GM23338 (cell line): ENCODE results near the gene TPP2. TPM values are rescaled to one million over a fixed set of nuclear protein-coding genes. Genes with fewer than 3 reads are reported as not detected.

Experiments
- ATAC-seq: fragments of 200-7000 bp; cut with Tn5 transposase; 3 replicates; pipeline ENCODE4 v1.9.1; 2020
- DNase-seq: peaks from one replicate; pipeline ENCODE4 v3.0.0-alpha.2; 2015; ENCODE audit warnings: low spot score
- H2AFZ ChIP-seq: fragments of 200-600 bp; sonication (generic); 2 replicates; pipeline ENCODE4 v1.8.0; 2016; ENCODE audit warnings: antibody characterized with exemption, mild to moderate bottlenecking, moderate library complexity
- H3F3A ChIP-seq: fragments of 200-600 bp; sonication (generic); replicated peaks from 2 replicates; pipeline ENCODE4 v1.8.0; 2017; ENCODE audit warnings: antibody characterized with exemption, mixed run types, low read depth
- H3K27ac ChIP-seq: fragments of 200-600 bp; sonication (generic); 2 replicates; pipeline ENCODE4 v1.6.1; 2016; ENCODE audit warnings: low read depth
- H3K27me3 ChIP-seq: fragments of 200-600 bp; sonication (generic); 2 replicates; pipeline ENCODE4 v1.8.0; 2016; ENCODE audit warnings: mild to moderate bottlenecking, mixed run types, moderate library complexity; ENCODE audit not compliant: insufficient read depth
- H3K36me3 ChIP-seq: fragments of 200-600 bp; sonication (generic); 2 replicates; pipeline ENCODE4 v1.8.0; 2016; ENCODE audit warnings: mild to moderate bottlenecking; ENCODE audit not compliant: insufficient read depth
- H3K4me1 ChIP-seq: fragments of 200-600 bp; sonication (generic); 2 replicates; pipeline ENCODE4 v1.8.0; 2016; ENCODE audit warnings: mild to moderate bottlenecking, moderate library complexity; ENCODE audit not compliant: insufficient read depth
- H3K4me2 ChIP-seq: fragments of 200-600 bp; sonication (generic); 2 replicates; pipeline ENCODE4 v1.7.1; 2017; ENCODE audit warnings: mixed run types
- H3K4me3 ChIP-seq: fragments of 200-600 bp; sonication (generic); 2 replicates; pipeline ENCODE4 v1.6.1; 2016; ENCODE audit warnings: mixed run types
- H3K79me2 ChIP-seq: fragments of 200-600 bp; sonication (generic); replicated peaks from 2 replicates; pipeline ENCODE4 v1.8.0; 2017; ENCODE audit warnings: mild to moderate bottlenecking; ENCODE audit not compliant: insufficient read depth
- H3K9me2 ChIP-seq: fragments of 200-600 bp; sonication (generic); 2 replicates; pipeline ENCODE4 v1.8.0; 2017; ENCODE audit not compliant: insufficient read depth
- H4K20me1 ChIP-seq: fragments of 200-600 bp; sonication (generic); replicated peaks from 2 replicates; pipeline ENCODE4 v1.8.0; 2017; ENCODE audit warnings: mild to moderate bottlenecking; ENCODE audit not compliant: insufficient read depth
- H3K27ac Mint-ChIP-seq: 2 replicates; pipeline ENCODE4 v1.8.0; 2020; ENCODE audit warnings: inconsistent platforms, mild to moderate bottlenecking, moderate library complexity, mixed read lengths
- H3K27me3 Mint-ChIP-seq: 3 replicates; pipeline ENCODE4 v1.8.0; 2022; ENCODE audit warnings: low read depth, mild to moderate bottlenecking, moderate library complexity, mixed read lengths, inconsistent platforms; ENCODE audit not compliant: insufficient read depth, poor library complexity
- H3K36me3 Mint-ChIP-seq: 3 replicates; pipeline ENCODE4 v1.8.0; 2021; ENCODE audit warnings: low read depth, mild to moderate bottlenecking, inconsistent platforms, moderate library complexity, mixed read lengths
- H3K4me1 Mint-ChIP-seq: 3 replicates; pipeline ENCODE4 v1.8.0; 2020; ENCODE audit warnings: mild to moderate bottlenecking, inconsistent platforms, mixed read lengths
- H3K4me3 Mint-ChIP-seq: 3 replicates; pipeline ENCODE4 v1.8.0; 2021; ENCODE audit warnings: moderate library complexity, mild to moderate bottlenecking, inconsistent platforms, mixed read lengths
- H3K9me3 Mint-ChIP-seq: 3 replicates; pipeline ENCODE4 v1.8.0; 2020; ENCODE audit warnings: moderate library complexity, mild to moderate bottlenecking, inconsistent platforms, mixed read lengths
- CTCF ChIP-seq, 2 experiments: fragments of 200-600 bp in 1 of 2; sonication (generic) in 1 of 2; conservative IDR thresholded peaks; 2 replicates each; pipeline versions ENCODE4 v1.5.1 to v1.6.1; 2016 to 2017; ENCODE audit warnings: antibody characterized with exemption in 2 of 2, low read depth in 2 of 2, mild to moderate bottlenecking in 2 of 2, moderate library complexity in 1 of 2
- ETS1 ChIP-seq: IDR thresholded peaks from 2 replicates; pipeline ENCODE4 v1.6.1; 2016; ENCODE audit warnings: antibody characterized with exemption
- EZH2 ChIP-seq: fragments of 200-600 bp; sonication (generic); IDR thresholded peaks from one replicate; pipeline ENCODE4 v1.8.0; 2017; ENCODE audit warnings: antibody characterized with exemption, mild to moderate bottlenecking, low read depth; ENCODE audit not compliant: unreplicated experiment
- JUNB ChIP-seq: IDR thresholded peaks from one replicate; pipeline ENCODE4 v1.6.1; 2016; ENCODE audit warnings: antibody characterized with exemption; ENCODE audit not compliant: unreplicated experiment
- NANOG ChIP-seq: IDR thresholded peaks from 2 replicates; pipeline ENCODE4 v1.6.1; 2016; ENCODE audit warnings: antibody characterized with exemption, borderline replicate concordance
- POLR2AphosphoS5 ChIP-seq: IDR thresholded peaks from 2 replicates; pipeline ENCODE4 v1.6.1; 2016; ENCODE audit warnings: antibody characterized with exemption, low read depth
- REST ChIP-seq: IDR thresholded peaks from one replicate; pipeline ENCODE4 v1.6.1; 2018; ENCODE audit warnings: antibody characterized with exemption; ENCODE audit not compliant: unreplicated experiment
- STAT1 ChIP-seq: IDR thresholded peaks from one replicate; pipeline ENCODE4 v1.6.1; 2016; ENCODE audit warnings: antibody characterized with exemption; ENCODE audit not compliant: unreplicated experiment
- ZNF114 ChIP-seq: fragments of 250-450 bp; sonication (Bioruptor Pico); IDR thresholded peaks from 2 replicates; pipeline ENCODE4 v1.5.0; 2020; ENCODE audit warnings: mild to moderate bottlenecking, moderate library complexity
- ZNF462 ChIP-seq: fragments of 250-450 bp; sonication (Bioruptor Pico); IDR thresholded peaks from 2 replicates; pipeline ENCODE4 v1.5.0; 2020; ENCODE audit warnings: mild to moderate bottlenecking, moderate library complexity
- polyA plus RNA-seq: library from polyadenylated mRNA; unstranded; fragments of >200 nt; fragmentation: Nextera tagmentation; extraction: Ambion mirVana; gene quantifications from 2 replicates; pipeline ENCODE4 v1.2.1, GENCODE V29; 2016
- total RNA-seq: library from RNA; depleted of rRNA; stranded (reverse); fragments of >200 nt; shearing (Covaris generic); gene quantifications from 2 replicates; pipeline ENCODE4 v1.2.3, GENCODE V29; 2014

TPP2 gene
- total and polyA plus RNA-seq, 2 experiments from 2014 or later: 56.6 to 111 TPM

- TF ChIP-seq REST (no peak), STAT1 (no peak), JUNB (no peak), POLR2AphosphoS5 (no peak), ZNF114 (CRISPR knock-in tag) (no peak)
These were observed 12.4 kb upstream of the TPP2 start (continued) for GRCh38 chr13:102584434-102584833.

GRCh38 chr13:102586615-102587014 is 10.2 kb upstream of the TPP2 start:
- Histone ChIP-seq H3K27ac (no peak overlapping the region), H3F3A (no peaks in the 10 kb centered on the region), H3K4me2 (no peak overlapping the region), H2AFZ (no peak overlapping the region), H3K79me2 (no peaks in the 10 kb centered on the region), H4K20me1 (no peaks in the 10 kb centered on the region), H3K36me3 (no peaks in the 10 kb centered on the region), H3K4me3 (no peak overlapping the region), H3K27me3 (no peaks in the 10 kb centered on the region), H3K9me2 (no peaks in the 10 kb centered on the region), H3K4me1 (no peaks in the 10 kb centered on the region)
- Mint-ChIP-seq H3K4me3 (no peak overlapping the region), H3K36me3 (no peaks in the 10 kb centered on the region), H3K4me1 (peaks cover 6% of the 10 kb centered on the region; the same call in 2 of the 3 replicates), H3K27ac (no peak overlapping the region), H3K9me3 (no peaks in the 10 kb centered on the region), H3K27me3 (no peaks in the 10 kb centered on the region)
- ATAC-seq (no peak), DNase-seq (no peak)
- TF ChIP-seq NANOG (no peak), ZNF462 (CRISPR knock-in tag) (no peak), EZH2 (no peak), REST (no peak), ETS1 (no peak), CTCF (conservative IDR thresholded peaks at IDR 0.05; ENCODE audit: low read depth in 2 of 2) (no peak)
